Tibial artery (tissue), 4 donors: ENCODE results near the gene RAB3A.

Experiments used
- DNase-seq, 2 donors: peaks; one replicate each; pipeline ENCODE4 v3.0.0-alpha.2; 2019
- H3K27ac ChIP-seq, 2 donors: fragments of 200-600 bp; sonication (generic) in 1 of 2; 1 replicate in 1 of 2; 2 replicates in 1 of 2; pipeline ENCODE4 v1.5.1; 2018 to 2019; ENCODE audit warnings: mild to moderate bottlenecking in 1 of 2
- H3K27me3 ChIP-seq, 2 donors: fragments of 200-600 bp; sonication (generic) in 1 of 2; one replicate each; pipeline versions ENCODE4 v1.5.1 to v1.6.0; 2016 to 2019
- H3K36me3 ChIP-seq, 3 donors: fragments of 200-600 bp; sonication (generic) in 2 of 3; one replicate each; pipeline ENCODE4 v1.5.1; 2016 to 2019; ENCODE audit warnings: mild to moderate bottlenecking in 2 of 3
- H3K4me1 ChIP-seq, 4 donors: fragments of 200-600 bp; sonication (generic) in 2 of 4; 1 replicate in 3 of 4; 2 replicates in 1 of 4; pipeline ENCODE4 v1.5.1; 2016 to 2019
- H3K4me3 ChIP-seq, 2 donors: fragments of 200-600 bp; sonication (generic) in 1 of 2; 1 replicate in 1 of 2; 2 replicates in 1 of 2; pipeline ENCODE4 v1.5.1; 2018 to 2019; ENCODE audit warnings: mild to moderate bottlenecking in 2 of 2
- H3K9me3 ChIP-seq, 3 donors: fragments of 200-600 bp; sonication (generic) in 1 of 3; one replicate each; pipeline ENCODE4 v1.5.1; 2016 to 2019
- CTCF ChIP-seq, 2 experiments: fragments of 200-600 bp in 1 of 2; fragments of 450-650 bp in 1 of 2; IDR thresholded peaks; one replicate each; pipeline ENCODE4 v1.5.1; 2017 to 2019; ENCODE audit warnings: antibody characterized with exemption in 2 of 2, mild to moderate bottlenecking in 1 of 2, moderate library complexity in 1 of 2
- intact Hi-C: fragments of 100-400 bp; cut with DNase I; formaldehyde crosslinking; loops from one replicate; pipeline ENCODE4 v1.15.0; 2023; ENCODE audit warnings: low total_unique reads

RAB3A gene

GRCh38 chr19:18231775-18232174, 27.9 kb upstream of the RAB3A start:
- Histone ChIP-seq H3K36me3 (no peaks in the 10 kb centered on the region), H3K27me3 (peaks cover 0 to 86% of the 10 kb centered on the region in 2 donors), H3K9me3 (peaks cover 0 to 17% (median 13%) of the 10 kb centered on the region in 3 donors), H3K4me1 (peaks cover 0 to 28% (median 12%) of the 10 kb centered on the region in 4 donors), H3K27ac (no peak overlapping the region), H3K4me3 (no peak overlapping the region)
- no peak for DNase-seq
- intact Hi-C loops, result no loop called here
- no peak for TF ChIP-seq CTCF (IDR thresholded peaks at IDR 0.05)

- Histone ChIP-seq H3K27ac (no peak overlapping the region), H3K4me3 (no peak overlapping the region), H3K36me3 (no peaks in the 10 kb centered on the region), H3K4me1 (peaks cover 0 to 32% (median 15%) of the 10 kb centered on the region in 4 donors), H3K27me3 (peaks cover 0 to 86% of the 10 kb centered on the region in 2 donors), H3K9me3 (peaks cover 0 to 17% (median 13%) of the 10 kb centered on the region in 3 donors)
- intact Hi-C loops, result no loop called here
- no peak for TF ChIP-seq CTCF (IDR thresholded peaks at IDR 0.05)
- no peak for DNase-seq
These were observed 27.3 kb upstream of the RAB3A start for GRCh38 chr19:18230941-18231734.

DNA sequence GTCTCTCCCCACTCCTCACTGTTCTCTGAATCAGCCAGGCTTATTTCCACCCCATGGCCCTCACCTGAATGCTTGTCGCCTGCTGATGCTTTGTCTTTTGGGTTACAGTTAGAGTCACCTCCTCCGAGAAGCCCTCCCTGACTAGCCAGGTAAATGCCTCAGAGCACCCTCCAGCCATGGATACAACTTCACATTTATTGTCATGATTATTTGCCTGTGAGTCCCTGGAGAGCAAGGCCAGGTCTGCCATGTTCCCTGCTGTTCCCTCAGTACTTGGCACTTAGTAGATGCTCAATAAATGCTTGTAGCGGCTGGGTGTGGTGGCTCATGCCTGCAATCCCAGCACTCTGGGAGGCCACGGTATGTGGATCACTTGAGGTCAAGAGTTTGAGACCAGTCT, 26.1 kb upstream of the RAB3A start:
- Histone ChIP-seq H3K4me1 (peaks cover 0 to 44% (median 27%) of the 10 kb centered on the region in 4 donors), H3K27ac (no peak overlapping the region), H3K9me3 (peaks cover 0 to 17% (median 13%) of the 10 kb centered on the region in 3 donors), H3K27me3 (peaks cover 0 to 92% of the 10 kb centered on the region in 2 donors), H3K4me3 (no peak overlapping the region), H3K36me3 (no peaks in the 10 kb centered on the region)
- intact Hi-C loops, result no loop called here
- TF ChIP-seq CTCF (IDR thresholded peaks at IDR 0.05), result no peak
- DNase-seq, result no peak

GRCh38 chr19:18229474-18229873, 25.6 kb upstream of the RAB3A start:
- no peak for DNase-seq
- Histone ChIP-seq H3K4me1 (peaks cover 0 to 49% (median 31%) of the 10 kb centered on the region in 4 donors), H3K27me3 (peaks cover 0 to 92% of the 10 kb centered on the region in 2 donors), H3K36me3 (no peaks in the 10 kb centered on the region), H3K9me3 (peaks cover 0 to 17% (median 13%) of the 10 kb centered on the region in 3 donors), H3K27ac (no peak overlapping the region), H3K4me3 (no peak overlapping the region)
- peak; percentile 7 to 32 for TF ChIP-seq CTCF (IDR thresholded peaks at IDR 0.05)
- intact Hi-C loops, result no loop called here

- intact Hi-C loops, result no loop called here
- H3K36me3 ChIP-seq, result no peaks in the 10 kb centered on the region
- no peak for DNase-seq
- H3K4me1 ChIP-seq, result peaks cover 0 to 54% (median 36%) of the 10 kb centered on the region in 4 donors
- H3K27ac ChIP-seq, result no peak overlapping the region
- peaks cover 0 to 5% (median 3%) of the 10 kb centered on the region in 3 donors for H3K9me3 ChIP-seq
- peaks cover 0 to 85% of the 10 kb centered on the region in 2 donors for H3K27me3 ChIP-seq
- no peak for TF ChIP-seq CTCF (IDR thresholded peaks at IDR 0.05)
- no peak overlapping the region for H3K4me3 ChIP-seq
These were observed 24.0 kb upstream of the RAB3A start for GRCh38 chr19:18227781-18228271.
